Measurements from ENCODE around the gene PRPF6. TPM values are rescaled to one million over a fixed set of nuclear protein-coding genes. Genes with fewer than 3 reads are reported as not detected.

The PRPF6 gene
- polyA plus RNA-seq, 2 of the 4 experiments (the other 2 are of a cell fraction): 42.8 to 47.2 TPM

- ChIA-PET POLR2A (interaction anchor here (0.5 to 1.4 kb wide), 11 partner anchors 10 to 436 kb away, joined by 3 to 6 read pairs (median 5); partner anchors contain the start of genes ARFRP1, PRPF6, TPD52L2 and ZGPAT), CTCF (interaction anchor here (0.9 to 2.4 kb wide), 8 partner anchors 10 to 419 kb away, joined by 3 to 20 read pairs (median 4); partner anchors contain the start of gene PTK6)
- 0 out of 2 replicates have a peak, but pooled peaks have one; percentile 34 for TF ChIP-seq BHLHE40 (IDR thresholded peaks at IDR 0.05; ENCODE audit: low read depth, low read length)
- TF ChIP-seq KDM5A (IDR thresholded peaks at IDR 0.05): no peak
- no peak for TF ChIP-seq CTCF (IDR thresholded peaks at IDR 0.05)
- no peak for TF ChIP-seq GATA3 (IDR thresholded peaks at IDR 0.05; ENCODE audit: borderline replicate concordance)
- TF ChIP-seq RFX5 (IDR thresholded peaks at IDR 0.05): no peak
- TF ChIP-seq USF2 (IDR thresholded peaks at IDR 0.05): no peak; the same call in 1 of the 2 replicates
- TF ChIP-seq MAX (IDR thresholded peaks at IDR 0.05): no peak
- no peak for TF ChIP-seq MAFK (IDR thresholded peaks at IDR 0.05; ENCODE audit: partially characterized antibody)
- TF ChIP-seq EHF (CRISPR knock-in tag; IDR thresholded peaks at IDR 0.05): no peak
- TF ChIP-seq JUN (IDR thresholded peaks at IDR 0.05): peak in 1 of 2 experiments; percentile 40; a peak in 1 of 5 replicates
- TF ChIP-seq ATOH8 (CRISPR knock-in tag; IDR thresholded peaks at IDR 0.05; ENCODE audit: low read depth): no peak
- TF ChIP-seq HOXA7 (CRISPR knock-in tag; IDR thresholded peaks at IDR 0.05): no peak
- Histone ChIP-seq H3K4me1 (peaks cover 31% of the 10 kb centered on the region), H3K9me3 (no peaks in the 10 kb centered on the region), H3K4me3 (peak overlapping the region; percentile 70), H3K4me2 (peak overlapping the region; percentile 83), H3K27ac (peak overlapping the region; percentile 76 to 94)
- DNase-seq (ENCODE audit: low read depth in 1 of 2, low spot score in 1 of 2) (no peak), ATAC-seq (peak in 1 of 2 experiments; percentile 3; a peak in 4 of 6 replicates), FAIRE-seq (no peak)
- 1% methylated on average over 14 of the region's 15 CpGs for WGBS (ENCODE audit: missing lambda C conversion rate)
Measured at GRCh38 chr20:63956664-63957003, 24.3 kb upstream of the PRPF6 start.

- Histone ChIP-seq H3K4me2 (peak overlapping the region; percentile 83), H3K4me1 (peaks cover 25% of the 10 kb centered on the region), H3K4me3 (peak overlapping the region; percentile 70), H3K27ac (peak overlapping the region; percentile 76 to 94), H3K9me3 (no peaks in the 10 kb centered on the region)
- WGBS (ENCODE audit: missing lambda C conversion rate): 5% methylated on average over 23 of the region's 28 CpGs
- CTCF ChIA-PET: interaction anchor here (0.9 to 2.4 kb wide), 5 partner anchors 12 to 100 kb away, joined by 3 to 20 read pairs (median 3); no protein-coding TSS in a partner anchor
- DNase-seq (ENCODE audit: low read depth in 1 of 2, low spot score in 1 of 2): peak; percentile 82 to 87
- POLR2A ChIA-PET: interaction anchor here (0.6 to 1.1 kb wide), 5 partner anchors 14 to 419 kb away, joined by 3 to 5 read pairs (median 3); partner anchors contain the start of gene TPD52L2
- peak; percentile 68 to 86 for ATAC-seq
- no peak for FAIRE-seq
- 0 out of 2 replicates have a peak, but pooled peaks have one; percentile 37 for TF ChIP-seq E2F6 (IDR thresholded peaks at IDR 0.05; ENCODE audit: borderline replicate concordance, low read depth)
- no peak for TF ChIP-seq TP53 (CRISPR knock-in tag; IDR thresholded peaks at IDR 0.05)
- TF ChIP-seq RFX5 (IDR thresholded peaks at IDR 0.05): no peak
- TF ChIP-seq CTCF (IDR thresholded peaks at IDR 0.05): no peak
- TF ChIP-seq TFCP2L1 (CRISPR knock-in tag; IDR thresholded peaks at IDR 0.05): no peak
- TF ChIP-seq ZSCAN20 (CRISPR knock-in tag; IDR thresholded peaks at IDR 0.05): no peak
- TF ChIP-seq HDAC2 (IDR thresholded peaks at IDR 0.05): no peak
- peak; percentile 54 for TF ChIP-seq MAX (IDR thresholded peaks at IDR 0.05)
- no peak for TF ChIP-seq HEYL (CRISPR knock-in tag; IDR thresholded peaks at IDR 0.05)
- no peak for TF ChIP-seq EHF (CRISPR knock-in tag; IDR thresholded peaks at IDR 0.05)
- no peak for TF ChIP-seq REST (IDR thresholded peaks at IDR 0.05)
- TF ChIP-seq CBX8 (IDR thresholded peaks at IDR 0.05): no peak
- TF ChIP-seq POLR2A (IDR thresholded peaks at IDR 0.05; ENCODE audit: low read length): peak; percentile 62
- TF ChIP-seq BCL3 (IDR thresholded peaks at IDR 0.05): peak; percentile 28; the same call in 1 of the 3 replicates
- no peak for TF ChIP-seq MAFK (IDR thresholded peaks at IDR 0.05; ENCODE audit: partially characterized antibody)
Measured at GRCh38 chr20:63957004-63957689, 23.8 kb upstream of the PRPF6 start.
